GM12878 (cell line): ENCODE measurements around the gene APCS. TPM values are rescaled to one million over a fixed set of nuclear protein-coding genes. Genes with fewer than 3 reads are reported as not detected.

ENCODE experiments used
- ATAC-seq: fragments of 200-7000 bp; cut with Tn5 transposase; 3 replicates; pipeline ENCODE4 v1.9.1; 2020; ENCODE audit warnings: mild to moderate bottlenecking, moderate library complexity
- BruUV-seq: library from RNA; stranded (reverse); fragments of 400-500 nt; replicated peaks from 2 replicates; lab custom pipeline; 2021; lab: Mats Ljungman, UMichigan
- CTCF ChIA-PET: fragments of 300-600 bp; sonication (Branson Sonifier 250); formaldehyde crosslinking; extraction: SDS; loops from one replicate; lab custom pipeline; 2021; ENCODE audit warnings: inconsistent platforms; lab: Yijun Ruan, JAX
- POLR2A ChIA-PET: fragments of 350-600 bp; formaldehyde crosslinking; extraction: SDS; loops from one replicate; lab custom pipeline; 2021; ENCODE audit warnings: inconsistent platforms; lab: Charles Lee
- RAD21 ChIA-PET: fragments of 300-600 bp; sonication (Branson Sonifier 250); formaldehyde crosslinking; loops from one replicate; lab custom pipeline; 2023; ENCODE audit warnings: antibody characterized with exemption; ENCODE audit not compliant: unreplicated experiment; lab: Charles Lee
- SMC1A ChIA-PET: fragments of 300-600 bp; sonication (Branson Sonifier 250); formaldehyde crosslinking; loops from one replicate; lab custom pipeline; 2023; ENCODE audit not compliant: unreplicated experiment, uncharacterized antibody; lab: Charles Lee
- DNase-seq: peaks from one replicate; pipeline ENCODE4 v3.0.0-alpha.2; 2011; ENCODE audit warnings: low read depth, low spot score
- FAIRE-seq: peaks from 3 replicates; lab custom pipeline; 2011; peaks lifted over from hg19 to GRCh38; lab: Jason Lieb, UNC
- H2AFZ ChIP-seq: 2 replicates; pipeline ENCODE4 v1.6.0; 2011; ENCODE audit warnings: low read depth, low read length, control low read depth; ENCODE audit not compliant: control insufficient read depth
- H3K27ac ChIP-seq: 2 replicates; pipeline ENCODE4 v1.5.1; 2011; ENCODE audit warnings: control low read depth; ENCODE audit not compliant: control insufficient read depth, insufficient read depth
- H3K27me3 ChIP-seq, 2 experiments: replicated peaks in 1 of 2; 2 replicates each; pipeline versions ENCODE4 v1.6.0 to v1.6.1; 2011; ENCODE audit warnings: low read length in 1 of 2; ENCODE audit not compliant: control insufficient read depth in 2 of 2, insufficient read depth in 2 of 2
- H3K36me3 ChIP-seq, 2 experiments: 2 replicates each; pipeline ENCODE4 v1.5.1; 2011; ENCODE audit warnings: low read length in 1 of 2; ENCODE audit not compliant: control insufficient read depth in 2 of 2, insufficient read depth in 2 of 2
- H3K4me1 ChIP-seq: 2 replicates; pipeline ENCODE4 v1.6.1; 2011; ENCODE audit warnings: mild to moderate bottlenecking, low read length, moderate library complexity, mixed read lengths; ENCODE audit not compliant: control insufficient read depth, insufficient read depth
- H3K4me2 ChIP-seq: 2 replicates; pipeline ENCODE4 v1.6.0; 2011; ENCODE audit warnings: control low read depth; ENCODE audit not compliant: control insufficient read depth, insufficient read depth
- H3K4me3 ChIP-seq: fragments of 200-600 bp; sonication (generic); 2 replicates; pipeline ENCODE4 v1.5.1; 2016
- H3K79me2 ChIP-seq: 2 replicates; pipeline ENCODE4 v1.6.0; 2011; ENCODE audit warnings: low read length; ENCODE audit not compliant: control insufficient read depth, insufficient read depth
- H3K9ac ChIP-seq: 2 replicates; pipeline ENCODE4 v1.8.0; 2011; ENCODE audit warnings: low read length, control low read depth, mixed read lengths; ENCODE audit not compliant: control insufficient read depth, insufficient read depth
- H3K9me3 ChIP-seq: replicated peaks from 3 replicates; pipeline ENCODE4 v1.5.1; 2011; ENCODE audit warnings: mild to moderate bottlenecking, low read length; ENCODE audit not compliant: control insufficient read depth, insufficient read depth
- H4K20me1 ChIP-seq: 2 replicates; pipeline ENCODE4 v1.6.0; 2011; ENCODE audit not compliant: control insufficient read depth, insufficient read depth
- ASH2L ChIP-seq: fragments of 300-600, 200-600 bp; sonication (generic); IDR thresholded peaks from 2 replicates; pipeline ENCODE4 v1.6.1; 2017; ENCODE audit warnings: low read depth, mild to moderate bottlenecking, borderline replicate concordance
- E2F8 ChIP-seq: fragments of 450-650 bp; IDR thresholded peaks from 2 replicates; pipeline ENCODE4 v1.6.1; 2018; ENCODE audit warnings: mild to moderate bottlenecking, low read depth, moderate library complexity; ENCODE audit not compliant: partially characterized antibody
- GATAD2B ChIP-seq: fragments of 450-650 bp; conservative IDR thresholded peaks from 2 replicates; pipeline ENCODE4 v1.6.1; 2017; ENCODE audit warnings: low read depth, mild to moderate bottlenecking, moderate library complexity
- MYB ChIP-seq: fragments of 150-350 bp; IDR thresholded peaks from 2 replicates; pipeline ENCODE4 v1.6.1; 2014; ENCODE audit warnings: mild to moderate bottlenecking, low read depth, low read length, borderline replicate concordance
- PAX5 ChIP-seq: IDR thresholded peaks from 2 replicates; pipeline ENCODE4 v1.6.1; 2011; ENCODE audit warnings: low read depth, low read length, borderline replicate concordance
- WGBS: methylation state at CpG from one replicate; pipeline ENCODE4 v1.1.6; 2016; ENCODE audit warnings: low lambda C conversion rate; ENCODE audit not compliant: insufficient replicate concordance, insufficient coverage; ENCODE audit errors: missing lambda C conversion rate; 5-methylcytosine and 5-hydroxymethylcytosine counted together
- in situ Hi-C: fragments of 300-500 bp; cut with MboI; formaldehyde crosslinking; loops from 9 replicates; pipeline ENCODE4 v1.14.3; 2018; ENCODE audit warnings: mixed read lengths
- intact Hi-C: fragments of 100-400 bp; cut with micrococcal nuclease; formaldehyde crosslinking; loops from one replicate; pipeline ENCODE4 v1.14.2; 2022; ENCODE audit not compliant: unreplicated experiment
- polyA plus RNA-seq, 11 experiments: library from polyadenylated mRNA; depleted of rRNA in 4 of 11; unstranded in 6 of 11; stranded (reverse) in 5 of 11; fragments of >200 nt; fragmentation: Nextera tagmentation in 4 of 11; fragmentation: Illumina TruSeq in 1 of 11; extraction: Ambion mirVana in 4 of 11; extraction: Trizol in 1 of 11; gene quantifications; 1 replicate in 1 of 11; 2 replicates in 10 of 11; pipeline versions ENCODE4 v1.2.1 to v1.2.3, GENCODE V29; 2011 to 2016; ENCODE audit warnings: inconsistent platforms in 2 of 11, missing spikeins in 2 of 11, low read depth in 1 of 11
- total RNA-seq, 4 experiments: library from RNA; depleted of rRNA in 3 of 4; stranded (reverse); fragments of >200 nt in 3 of 4; fragmentation: Illumina TruSeq in 1 of 4; extraction: Trizol in 1 of 4; gene quantifications; 2 replicates each; pipeline versions ENCODE4 v1.2.1 to v1.2.3, GENCODE V29; 2013 to 2021
- TF ChIP-seq, protein P1 (sequence below): IDR thresholded peaks from 2 replicates; pipeline ENCODE4 v1.6.1; 2012; ENCODE audit warnings: mild to moderate bottlenecking, low read depth, low read length

The APCS gene
- total and polyA plus RNA-seq, 10 of the 15 experiments (the other 5 are each of a cell fraction or from before 2014, with no cell fraction given): 0.23 TPM; not detected in 9

DNA sequence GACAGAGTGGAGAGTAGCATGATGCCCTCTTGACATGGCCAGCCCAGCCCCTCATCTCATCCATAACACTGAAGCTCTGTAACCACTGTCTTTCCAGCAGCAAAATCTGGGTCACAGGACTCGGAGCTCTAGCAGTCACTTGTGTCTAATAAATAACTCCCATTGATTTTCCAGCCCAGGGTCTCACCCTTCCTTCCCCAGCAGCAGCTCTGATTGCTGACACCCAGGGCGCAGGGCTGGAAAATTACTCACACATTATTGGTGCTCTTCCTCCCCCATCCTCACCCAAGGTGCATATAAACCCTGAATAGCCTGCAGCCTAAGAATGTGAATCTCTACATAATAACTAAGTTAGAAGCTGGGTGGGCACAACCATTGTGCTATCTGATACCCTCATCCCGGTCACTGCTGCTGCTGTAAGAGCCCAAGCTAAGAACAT, 30.7 kb upstream of the APCS start (continued):
- TF ChIP-seq, protein P1, sequence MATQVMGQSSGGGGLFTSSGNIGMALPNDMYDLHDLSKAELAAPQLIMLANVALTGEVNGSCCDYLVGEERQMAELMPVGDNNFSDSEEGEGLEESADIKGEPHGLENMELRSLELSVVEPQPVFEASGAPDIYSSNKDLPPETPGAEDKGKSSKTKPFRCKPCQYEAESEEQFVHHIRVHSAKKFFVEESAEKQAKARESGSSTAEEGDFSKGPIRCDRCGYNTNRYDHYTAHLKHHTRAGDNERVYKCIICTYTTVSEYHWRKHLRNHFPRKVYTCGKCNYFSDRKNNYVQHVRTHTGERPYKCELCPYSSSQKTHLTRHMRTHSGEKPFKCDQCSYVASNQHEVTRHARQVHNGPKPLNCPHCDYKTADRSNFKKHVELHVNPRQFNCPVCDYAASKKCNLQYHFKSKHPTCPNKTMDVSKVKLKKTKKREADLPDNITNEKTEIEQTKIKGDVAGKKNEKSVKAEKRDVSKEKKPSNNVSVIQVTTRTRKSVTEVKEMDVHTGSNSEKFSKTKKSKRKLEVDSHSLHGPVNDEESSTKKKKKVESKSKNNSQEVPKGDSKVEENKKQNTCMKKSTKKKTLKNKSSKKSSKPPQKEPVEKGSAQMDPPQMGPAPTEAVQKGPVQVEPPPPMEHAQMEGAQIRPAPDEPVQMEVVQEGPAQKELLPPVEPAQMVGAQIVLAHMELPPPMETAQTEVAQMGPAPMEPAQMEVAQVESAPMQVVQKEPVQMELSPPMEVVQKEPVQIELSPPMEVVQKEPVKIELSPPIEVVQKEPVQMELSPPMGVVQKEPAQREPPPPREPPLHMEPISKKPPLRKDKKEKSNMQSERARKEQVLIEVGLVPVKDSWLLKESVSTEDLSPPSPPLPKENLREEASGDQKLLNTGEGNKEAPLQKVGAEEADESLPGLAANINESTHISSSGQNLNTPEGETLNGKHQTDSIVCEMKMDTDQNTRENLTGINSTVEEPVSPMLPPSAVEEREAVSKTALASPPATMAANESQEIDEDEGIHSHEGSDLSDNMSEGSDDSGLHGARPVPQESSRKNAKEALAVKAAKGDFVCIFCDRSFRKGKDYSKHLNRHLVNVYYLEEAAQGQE: no peak
- no peak for TF ChIP-seq ASH2L
- no peak for TF ChIP-seq MYB
- no peak for TF ChIP-seq PAX5

DNA sequence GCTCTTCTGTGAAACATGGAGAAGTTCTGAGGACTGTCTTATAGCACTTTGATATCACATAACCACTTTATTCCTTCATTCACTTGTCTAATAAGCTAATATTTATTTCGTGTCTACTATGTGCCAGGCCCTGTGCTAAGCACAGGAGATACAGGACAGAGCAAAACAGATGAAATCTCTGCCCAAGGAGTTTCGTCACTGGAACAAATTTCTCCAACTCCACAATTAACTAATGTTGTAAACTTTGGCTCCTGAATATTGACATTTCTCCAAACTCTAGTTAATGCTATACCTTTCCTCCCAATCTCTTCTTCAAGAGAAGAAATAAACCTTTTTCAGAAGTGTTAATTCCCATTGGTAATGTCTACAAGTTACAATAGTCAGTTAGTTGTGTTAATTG, 27.0 kb upstream of the APCS start:
- ATAC-seq (no peak), DNase-seq (no peak), FAIRE-seq (no peak)
- ChIA-PET POLR2A (no interaction called here), CTCF (no interaction called here), SMC1A (no interaction called here), RAD21 (no interaction called here)
- H3K9ac ChIP-seq: no peak overlapping the region
- H4K20me1 ChIP-seq: no peaks in the 10 kb centered on the region
- H3K4me3 ChIP-seq: no peak overlapping the region
- no peaks in the 10 kb centered on the region for H3K27me3 ChIP-seq
- no TSS peak for BruUV-seq
- H3K4me1 ChIP-seq: no peaks in the 10 kb centered on the region
- no peaks in the 10 kb centered on the region for H3K79me2 ChIP-seq
- TF ChIP-seq GATAD2B (no peak), E2F8 (no peak)
- H3K36me3 ChIP-seq: no peaks in the 10 kb centered on the region
- 0% methylated on average over 2 of the region's 2 CpGs for WGBS
- H3K4me2 ChIP-seq: no peak overlapping the region
- intact Hi-C loops: no loop called here
- no peak overlapping the region for H2AFZ ChIP-seq
- in situ Hi-C loops: no loop called here
- no peak overlapping the region for H3K27ac ChIP-seq
- H3K9me3 ChIP-seq: no peaks in the 10 kb centered on the region
